Activated naive CD4-positive, alpha-beta T cell treated with anti-CD3 and anti-CD28 coated beads for 36 hours (primary cell): Measurements from ENCODE around the gene MAD1L1. TPM values are rescaled to one million over a fixed set of nuclear protein-coding genes. Genes with fewer than 3 reads are reported as not detected.

Experiments
- CTCF ChIA-PET: fragments of 350-600 bp; sonication (Branson Sonifier 250); formaldehyde crosslinking; loops from one replicate; lab custom pipeline; 2021; ENCODE audit warnings: antibody characterized with exemption; lab: Charles Lee
- DNase-seq: peaks from one replicate; pipeline ENCODE4 v3.0.0-alpha.2; 2020
- H3K27ac Mint-ChIP-seq: one replicate; pipeline ENCODE4 v1.8.0; 2021; ENCODE audit warnings: mild to moderate bottlenecking, mixed read lengths
- H3K27me3 Mint-ChIP-seq: one replicate; pipeline ENCODE4 v1.8.0; 2021; ENCODE audit warnings: low read depth, mixed read lengths
- H3K36me3 Mint-ChIP-seq: one replicate; pipeline ENCODE4 v1.8.0; 2021; ENCODE audit warnings: low read depth, mixed read lengths
- H3K4me1 Mint-ChIP-seq: one replicate; pipeline ENCODE4 v1.8.0; 2021; ENCODE audit warnings: low read depth, mixed read lengths
- H3K4me3 Mint-ChIP-seq: one replicate; pipeline ENCODE4 v1.8.0; 2021; ENCODE audit warnings: mild to moderate bottlenecking, moderate library complexity, mixed read lengths
- H3K9me3 Mint-ChIP-seq: one replicate; pipeline ENCODE4 v1.8.0; 2021; ENCODE audit warnings: mixed read lengths
- intact Hi-C: fragments of 100-400 bp; cut with micrococcal nuclease; formaldehyde crosslinking; loops from one replicate; pipeline ENCODE4 v1.15.1; 2023
- total RNA-seq, 2 experiments: library from RNA; stranded (reverse); gene quantifications; one replicate each; pipeline ENCODE4 v1.2.3, GENCODE V29; 2021

The MAD1L1 gene
- total RNA-seq, 2 experiments from 2014 or later, result 37.5 to 40.2 TPM

GRCh38 chr7:2139004-2139699 lies 93.6 kb downstream of the MAD1L1 start:
- CTCF ChIA-PET, result no interaction called here
- Mint-ChIP-seq H3K4me3 (no peak overlapping the region), H3K27ac (no peak overlapping the region), H3K36me3 (peaks cover 8% of the 10 kb centered on the region), H3K4me1 (peaks cover 9% of the 10 kb centered on the region), H3K27me3 (no peaks in the 10 kb centered on the region), H3K9me3 (no peaks in the 10 kb centered on the region)
- no peak for DNase-seq
- intact Hi-C loops, result no loop called here

- Mint-ChIP-seq H3K36me3 (peaks cover 6% of the 10 kb centered on the region), H3K27ac (peak overlapping the region; percentile 50), H3K4me3 (peak overlapping the region; percentile 45), H3K4me1 (peaks cover 9% of the 10 kb centered on the region), H3K27me3 (no peaks in the 10 kb centered on the region), H3K9me3 (no peaks in the 10 kb centered on the region)
- CTCF ChIA-PET, result no interaction called here
- peak; percentile 70 for DNase-seq
- intact Hi-C loops, result no loop called here
These were observed 94.5 kb downstream of the MAD1L1 start for GRCh38 chr7:2138146-2138765.

- Mint-ChIP-seq H3K4me1 (peaks cover 9% of the 10 kb centered on the region), H3K27ac (no peak overlapping the region), H3K4me3 (no peak overlapping the region), H3K36me3 (peaks cover 2% of the 10 kb centered on the region), H3K9me3 (no peaks in the 10 kb centered on the region), H3K27me3 (no peaks in the 10 kb centered on the region)
- CTCF ChIA-PET, result no interaction called here
- no peak for DNase-seq
- intact Hi-C loops, result no loop called here
These were observed 98.0 kb downstream of the MAD1L1 start for GRCh38 chr7:2134740-2135139.

GRCh38 chr7:2132243-2132642 lies 100.5 kb downstream of the MAD1L1 start:
- no peak overlapping the region for H3K4me3 Mint-ChIP-seq
- intact Hi-C loops, result no loop called here

GRCh38 chr7:2131800-2132199 lies 100.9 kb downstream of the MAD1L1 start:
- Mint-ChIP-seq H3K27me3 (no peaks in the 10 kb centered on the region), H3K36me3 (no peaks in the 10 kb centered on the region), H3K27ac (no peak overlapping the region), H3K4me1 (no peaks in the 10 kb centered on the region), H3K9me3 (no peaks in the 10 kb centered on the region), H3K4me3 (no peak overlapping the region)
- intact Hi-C loops, result no loop called here
- no peak for DNase-seq
- CTCF ChIA-PET, result no interaction called here

More at GRCh38 chr7:2132243-2132642, 100.5 kb downstream of the MAD1L1 start:
- no peaks in the 10 kb centered on the region for H3K27me3 Mint-ChIP-seq
- no peaks in the 10 kb centered on the region for H3K9me3 Mint-ChIP-seq
- no peak overlapping the region for H3K27ac Mint-ChIP-seq
- H3K36me3 Mint-ChIP-seq, result no peaks in the 10 kb centered on the region
- no peak for DNase-seq
- CTCF ChIA-PET, result no interaction called here
- H3K4me1 Mint-ChIP-seq, result no peaks in the 10 kb centered on the region

- H3K27ac Mint-ChIP-seq, result no peak overlapping the region
- H3K27me3 Mint-ChIP-seq, result no peaks in the 10 kb centered on the region
- no peaks in the 10 kb centered on the region for H3K4me1 Mint-ChIP-seq
- H3K9me3 Mint-ChIP-seq, result no peaks in the 10 kb centered on the region
- no peak overlapping the region for H3K4me3 Mint-ChIP-seq
- intact Hi-C loops, result no loop called here
- no peaks in the 10 kb centered on the region for H3K36me3 Mint-ChIP-seq
- CTCF ChIA-PET, result interaction anchor here (0.6 kb wide), 1 partner anchor 281 kb away, joined by 3 read pairs; no protein-coding TSS in a partner anchor
- no peak for DNase-seq
These were observed 101.4 kb downstream of the MAD1L1 start for GRCh38 chr7:2131341-2131740.

GRCh38 chr7:2130096-2130375 lies 102.7 kb downstream of the MAD1L1 start:
- no peak overlapping the region for H3K27ac Mint-ChIP-seq
- no peaks in the 10 kb centered on the region for H3K4me1 Mint-ChIP-seq
- no peak for DNase-seq
- CTCF ChIA-PET, result no interaction called here
- no peak overlapping the region for H3K4me3 Mint-ChIP-seq
- intact Hi-C loops, result no loop called here
- no peaks in the 10 kb centered on the region for H3K27me3 Mint-ChIP-seq
- H3K36me3 Mint-ChIP-seq, result no peaks in the 10 kb centered on the region
- H3K9me3 Mint-ChIP-seq, result no peaks in the 10 kb centered on the region

GRCh38 chr7:2129323-2130095 lies 103.2 kb downstream of the MAD1L1 start:
- H3K9me3 Mint-ChIP-seq, result no peaks in the 10 kb centered on the region
- no peaks in the 10 kb centered on the region for H3K36me3 Mint-ChIP-seq
- intact Hi-C loops, result no loop called here
- no peak overlapping the region for H3K27ac Mint-ChIP-seq
- H3K27me3 Mint-ChIP-seq, result no peaks in the 10 kb centered on the region
- CTCF ChIA-PET, result no interaction called here
- no peaks in the 10 kb centered on the region for H3K4me1 Mint-ChIP-seq
- DNase-seq, result no peak
- H3K4me3 Mint-ChIP-seq, result no peak overlapping the region

GRCh38 chr7:2128601-2129322 lies 104.0 kb downstream of the MAD1L1 start:
- Mint-ChIP-seq H3K27me3 (no peaks in the 10 kb centered on the region), H3K36me3 (no peaks in the 10 kb centered on the region), H3K27ac (no peak overlapping the region), H3K4me1 (no peaks in the 10 kb centered on the region), H3K9me3 (no peaks in the 10 kb centered on the region), H3K4me3 (no peak overlapping the region)
- no peak for DNase-seq
- CTCF ChIA-PET, result no interaction called here
- intact Hi-C loops, result no loop called here

GRCh38 chr7:2126621-2127020 lies 106.1 kb downstream of the MAD1L1 start:
- Mint-ChIP-seq H3K4me3 (no peak overlapping the region), H3K9me3 (no peaks in the 10 kb centered on the region), H3K4me1 (no peaks in the 10 kb centered on the region), H3K27me3 (no peaks in the 10 kb centered on the region), H3K36me3 (peaks cover 1% of the 10 kb centered on the region), H3K27ac (no peak overlapping the region)
- CTCF ChIA-PET, result no interaction called here
- intact Hi-C loops, result no loop called here
- DNase-seq, result no peak

- CTCF ChIA-PET, result no interaction called here
- Mint-ChIP-seq H3K27ac (no peak overlapping the region), H3K4me3 (no peak overlapping the region), H3K9me3 (no peaks in the 10 kb centered on the region), H3K36me3 (peaks cover 1% of the 10 kb centered on the region), H3K4me1 (no peaks in the 10 kb centered on the region), H3K27me3 (no peaks in the 10 kb centered on the region)
- intact Hi-C loops, result no loop called here
- no peak for DNase-seq
These were observed 106.8 kb downstream of the MAD1L1 start for GRCh38 chr7:2125931-2126330.

- CTCF ChIA-PET, result no interaction called here
- intact Hi-C loops, result no loop called here
- no peaks in the 10 kb centered on the region for H3K9me3 Mint-ChIP-seq
- H3K4me3 Mint-ChIP-seq, result no peak overlapping the region
- no peak overlapping the region for H3K27ac Mint-ChIP-seq
- no peak for DNase-seq
- peaks cover 10% of the 10 kb centered on the region for H3K4me1 Mint-ChIP-seq
- no peaks in the 10 kb centered on the region for H3K27me3 Mint-ChIP-seq
- peaks cover 1% of the 10 kb centered on the region for H3K36me3 Mint-ChIP-seq
These were observed 108.0 kb downstream of the MAD1L1 start for GRCh38 chr7:2124604-2125345.
